ENCODE results near the gene DNAH10. TPM values are rescaled to one million over a fixed set of nuclear protein-coding genes. Genes with fewer than 3 reads are reported as not detected.

DNAH10 gene
- total RNA-seq, 1 donor from 2014 or later: 0.16 TPM

- H3K27ac Mint-ChIP-seq (ENCODE audit: unreplicated experiment): peak overlapping the region; percentile 27
- H3K4me1 Mint-ChIP-seq (ENCODE audit: unreplicated experiment): peaks cover 34% of the 10 kb centered on the region
Observed at GRCh38 chr12:123951467-123951866, 189.4 kb downstream of the DNAH10 start.

GRCh38 chr12:123952037-123952436 lies 189.9 kb downstream of the DNAH10 start:
- H3K27ac Mint-ChIP-seq (ENCODE audit: unreplicated experiment): peak overlapping the region; percentile 27
- peaks cover 11% of the 10 kb centered on the region for H3K36me3 Mint-ChIP-seq (ENCODE audit: unreplicated experiment)
- H3K27me3 Mint-ChIP-seq (ENCODE audit: unreplicated experiment): no peaks in the 10 kb centered on the region
- no peak for DNase-seq (ENCODE audit: extremely low spot score, unreplicated experiment)
- H3K4me1 Mint-ChIP-seq (ENCODE audit: unreplicated experiment): peaks cover 34% of the 10 kb centered on the region
- no peak for TF ChIP-seq CTCF (IDR thresholded peaks at IDR 0.05)
- no peaks in the 10 kb centered on the region for H3K9me3 Mint-ChIP-seq (ENCODE audit: unreplicated experiment)
- no peak overlapping the region for H3K4me3 Mint-ChIP-seq (ENCODE audit: unreplicated experiment)

More at GRCh38 chr12:123951467-123951866, 189.4 kb downstream of the DNAH10 start:
- no peaks in the 10 kb centered on the region for H3K9me3 Mint-ChIP-seq (ENCODE audit: unreplicated experiment)
- TF ChIP-seq CTCF (IDR thresholded peaks at IDR 0.05): no peak
- DNase-seq (ENCODE audit: extremely low spot score, unreplicated experiment): no peak
- H3K27me3 Mint-ChIP-seq (ENCODE audit: unreplicated experiment): no peaks in the 10 kb centered on the region
- peaks cover 9% of the 10 kb centered on the region for H3K36me3 Mint-ChIP-seq (ENCODE audit: unreplicated experiment)
- H3K4me3 Mint-ChIP-seq (ENCODE audit: unreplicated experiment): no peak overlapping the region

GRCh38 chr12:123954647-123955350 lies 192.7 kb downstream of the DNAH10 start:
- no peak for TF ChIP-seq CTCF (IDR thresholded peaks at IDR 0.05)
- Mint-ChIP-seq H3K4me1 (ENCODE audit: unreplicated experiment) (peaks cover 19% of the 10 kb centered on the region), H3K4me3 (ENCODE audit: unreplicated experiment) (no peak overlapping the region), H3K27me3 (ENCODE audit: unreplicated experiment) (no peaks in the 10 kb centered on the region), H3K27ac (ENCODE audit: unreplicated experiment) (no peak overlapping the region), H3K36me3 (ENCODE audit: unreplicated experiment) (peaks cover 9% of the 10 kb centered on the region), H3K9me3 (ENCODE audit: unreplicated experiment) (no peaks in the 10 kb centered on the region)
- DNase-seq (ENCODE audit: extremely low spot score, unreplicated experiment): no peak

- no peak overlapping the region for H3K4me3 Mint-ChIP-seq (ENCODE audit: unreplicated experiment)
- H3K27ac Mint-ChIP-seq (ENCODE audit: unreplicated experiment): no peak overlapping the region
- no peak for DNase-seq (ENCODE audit: extremely low spot score, unreplicated experiment)
- H3K27me3 Mint-ChIP-seq (ENCODE audit: unreplicated experiment): no peaks in the 10 kb centered on the region
- H3K36me3 Mint-ChIP-seq (ENCODE audit: unreplicated experiment): peaks cover 7% of the 10 kb centered on the region
- peaks cover 24% of the 10 kb centered on the region for H3K4me1 Mint-ChIP-seq (ENCODE audit: unreplicated experiment)
- no peaks in the 10 kb centered on the region for H3K9me3 Mint-ChIP-seq (ENCODE audit: unreplicated experiment)
- TF ChIP-seq CTCF (IDR thresholded peaks at IDR 0.05): no peak
Observed at GRCh38 chr12:123956249-123956648, 194.1 kb downstream of the DNAH10 start.

GRCh38 chr12:123957196-123957595 lies 195.1 kb downstream of the DNAH10 start:
- Mint-ChIP-seq H3K36me3 (ENCODE audit: unreplicated experiment) (peaks cover 7% of the 10 kb centered on the region), H3K9me3 (ENCODE audit: unreplicated experiment) (no peaks in the 10 kb centered on the region), H3K4me3 (ENCODE audit: unreplicated experiment) (no peak overlapping the region), H3K27me3 (ENCODE audit: unreplicated experiment) (no peaks in the 10 kb centered on the region), H3K4me1 (ENCODE audit: unreplicated experiment) (peaks cover 17% of the 10 kb centered on the region), H3K27ac (ENCODE audit: unreplicated experiment) (no peak overlapping the region)
- TF ChIP-seq CTCF (IDR thresholded peaks at IDR 0.05): no peak
- no peak for DNase-seq (ENCODE audit: extremely low spot score, unreplicated experiment)

All from osteocyte (in vitro differentiated cells).